HG03280 (cell line): Measurements from ENCODE around the gene APC.

Source experiments
- ATAC-seq: cut with Tn5 transposase; IDR thresholded peaks from one replicate; pipeline ENCODE4 v1.9.1; 2021; ENCODE audit warnings: mild to moderate bottlenecking, moderate library complexity; ENCODE audit not compliant: unreplicated experiment

Gene APC

DNA sequence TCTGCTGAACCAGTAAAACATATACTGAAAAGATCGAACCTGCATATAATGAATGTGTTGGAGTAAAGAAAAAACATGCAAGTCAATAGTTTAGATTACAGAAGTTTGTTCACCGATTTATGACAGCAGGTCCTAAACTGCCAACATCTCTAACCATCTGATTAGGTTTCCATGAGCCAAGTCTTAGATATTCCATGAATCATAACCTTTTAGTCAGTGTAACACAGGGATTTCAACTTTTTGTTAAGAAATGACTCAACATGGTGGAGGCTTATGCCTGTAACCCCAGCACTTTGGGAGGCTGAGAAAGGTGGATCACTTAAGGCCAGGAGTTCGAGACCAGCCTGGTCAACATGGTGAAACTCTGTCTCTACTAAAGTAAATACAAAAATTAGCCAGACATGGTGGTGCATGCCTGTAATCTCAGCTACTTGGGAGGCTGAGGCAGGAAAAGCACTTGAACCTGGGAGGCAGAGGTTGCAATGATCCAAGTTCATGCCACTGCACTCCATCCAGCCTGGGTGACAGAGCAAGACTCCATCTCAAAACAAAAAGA lies 38.7 kb downstream of the APC start:
- no peak for ATAC-seq

DNA sequence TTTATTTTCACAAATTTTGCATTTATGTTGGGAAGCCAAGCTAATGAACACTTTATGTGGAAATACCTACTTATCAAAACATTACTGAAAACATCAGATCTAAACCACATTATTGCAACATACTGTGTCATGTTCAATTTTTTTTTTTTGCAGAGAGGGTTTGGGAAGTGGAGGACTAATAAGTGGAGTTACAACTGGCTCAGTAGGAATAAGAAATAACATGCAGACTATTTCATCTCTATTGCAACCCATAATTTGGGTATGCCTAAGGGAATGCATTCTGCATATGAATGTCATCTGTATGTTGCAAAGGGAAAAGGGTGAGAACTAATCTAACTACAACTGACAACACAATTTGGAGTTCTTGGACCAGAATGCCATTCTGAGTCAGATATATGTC lies 41.8 kb downstream of the APC start:
- no peak for ATAC-seq

DNA sequence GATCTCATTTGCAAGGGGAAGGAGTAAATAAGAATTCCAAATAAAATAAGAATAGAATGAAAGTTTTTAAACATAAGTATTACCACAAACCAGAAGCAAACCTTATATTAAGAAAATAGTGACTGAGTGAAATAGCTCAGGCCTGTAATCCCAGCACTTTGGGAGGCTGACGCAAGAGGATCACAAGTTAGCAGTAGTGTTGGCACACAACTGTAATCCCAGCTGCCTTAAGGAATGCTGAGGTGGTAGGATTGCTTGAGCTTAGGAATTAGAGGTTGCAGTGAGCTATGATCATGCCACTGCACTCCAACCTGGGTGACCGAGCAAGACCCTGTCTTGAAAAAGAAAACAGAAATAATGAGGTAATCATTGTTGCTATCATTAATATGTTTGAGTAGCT lies 47.0 kb downstream of the APC start:
- ATAC-seq = no peak

DNA sequence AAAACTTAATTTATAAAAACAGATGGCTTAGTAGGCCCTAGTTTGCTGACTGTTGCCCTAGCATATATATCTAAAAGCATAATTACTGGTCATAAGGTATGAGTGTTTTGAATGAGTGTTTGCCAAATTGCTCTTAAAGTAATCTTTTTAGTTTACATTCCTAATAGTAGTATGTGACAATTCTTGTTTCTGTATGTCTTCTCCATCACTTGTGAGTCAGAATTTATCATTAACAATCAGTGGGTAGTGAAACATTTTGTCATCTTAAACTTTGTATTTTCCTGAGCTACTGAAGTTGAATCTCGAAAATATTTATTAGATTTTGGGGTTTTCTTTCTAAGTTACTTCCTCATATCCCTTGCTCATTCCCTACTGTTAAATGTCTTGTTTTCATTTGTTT lies 49.6 kb downstream of the APC start:
- no peak for ATAC-seq

DNA sequence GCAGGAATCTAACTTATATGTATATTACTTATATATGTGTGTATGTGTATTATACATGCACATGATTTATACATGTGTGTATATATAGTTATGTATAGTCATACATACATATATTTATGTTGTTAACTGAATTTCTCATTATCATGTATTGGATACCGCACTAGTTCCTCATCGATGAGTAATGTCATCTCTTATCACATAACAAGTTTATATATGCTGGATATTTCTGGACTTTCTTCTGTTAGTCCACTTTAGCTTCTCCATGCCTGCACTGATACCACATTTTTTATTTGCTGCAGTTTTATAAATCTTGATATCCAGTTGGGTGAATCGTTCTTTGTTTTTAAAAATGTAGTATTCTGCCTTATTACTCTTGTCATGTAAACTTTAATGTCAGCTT lies 50.2 kb downstream of the APC start:
- ATAC-seq = no peak

DNA sequence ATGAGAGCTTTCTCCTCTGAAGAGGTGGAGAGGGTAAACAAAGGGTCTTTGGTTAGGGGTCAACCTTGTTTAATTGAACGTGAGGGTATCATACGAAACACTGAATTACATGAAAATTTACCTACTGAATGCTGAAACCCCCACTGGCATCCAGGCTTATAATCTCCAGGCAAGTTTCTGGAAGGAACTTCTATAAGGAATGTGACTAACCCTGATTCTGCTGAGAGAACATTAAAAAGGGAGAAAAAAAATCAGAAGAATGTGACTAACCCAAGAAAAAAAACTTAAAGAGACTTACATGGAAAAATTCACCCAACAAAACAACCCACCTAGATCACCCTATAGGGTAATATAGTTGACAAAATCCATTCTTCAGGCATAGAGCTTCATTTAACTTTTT lies 55.5 kb downstream of the APC start:
- ATAC-seq = no peak

DNA sequence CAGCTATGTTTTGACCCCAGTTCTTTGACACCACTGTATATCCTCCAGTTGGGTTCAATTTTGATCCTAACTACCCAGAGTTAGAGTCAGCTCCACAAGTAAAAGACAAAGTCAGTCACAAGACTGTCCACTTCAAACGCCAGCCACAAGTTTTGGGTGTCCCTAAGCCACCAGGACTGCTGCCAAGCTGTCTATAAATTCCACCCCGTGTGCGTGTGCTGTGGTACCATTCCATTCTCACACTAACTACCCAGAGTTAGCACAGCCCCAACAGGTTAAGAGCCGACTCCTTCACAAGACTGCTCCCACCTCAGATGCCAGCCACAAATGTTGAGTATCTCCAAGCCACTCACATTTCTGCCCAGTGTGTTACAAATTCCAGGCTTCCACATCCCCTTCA lies 56.7 kb downstream of the APC start:
- ATAC-seq = no peak

DNA sequence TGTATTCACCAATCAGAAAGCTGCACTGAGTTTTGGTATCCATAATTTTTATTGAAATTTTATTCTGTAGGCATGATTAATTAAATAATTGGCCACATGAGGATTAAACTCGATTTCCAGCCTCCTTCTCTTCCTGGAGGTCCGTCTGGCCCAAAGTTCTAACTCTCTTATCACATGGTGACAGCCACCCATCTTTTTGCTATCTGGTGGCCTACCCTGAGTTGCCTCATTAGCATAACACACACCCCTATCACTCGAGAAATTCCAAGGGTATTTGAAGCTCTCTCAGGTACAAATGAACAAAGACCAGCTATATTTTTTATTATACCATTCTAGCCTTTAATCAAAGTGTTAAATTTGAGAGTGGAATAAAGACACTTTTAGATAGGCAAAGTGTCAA lies 57.7 kb downstream of the APC start:
- ATAC-seq = no peak

DNA sequence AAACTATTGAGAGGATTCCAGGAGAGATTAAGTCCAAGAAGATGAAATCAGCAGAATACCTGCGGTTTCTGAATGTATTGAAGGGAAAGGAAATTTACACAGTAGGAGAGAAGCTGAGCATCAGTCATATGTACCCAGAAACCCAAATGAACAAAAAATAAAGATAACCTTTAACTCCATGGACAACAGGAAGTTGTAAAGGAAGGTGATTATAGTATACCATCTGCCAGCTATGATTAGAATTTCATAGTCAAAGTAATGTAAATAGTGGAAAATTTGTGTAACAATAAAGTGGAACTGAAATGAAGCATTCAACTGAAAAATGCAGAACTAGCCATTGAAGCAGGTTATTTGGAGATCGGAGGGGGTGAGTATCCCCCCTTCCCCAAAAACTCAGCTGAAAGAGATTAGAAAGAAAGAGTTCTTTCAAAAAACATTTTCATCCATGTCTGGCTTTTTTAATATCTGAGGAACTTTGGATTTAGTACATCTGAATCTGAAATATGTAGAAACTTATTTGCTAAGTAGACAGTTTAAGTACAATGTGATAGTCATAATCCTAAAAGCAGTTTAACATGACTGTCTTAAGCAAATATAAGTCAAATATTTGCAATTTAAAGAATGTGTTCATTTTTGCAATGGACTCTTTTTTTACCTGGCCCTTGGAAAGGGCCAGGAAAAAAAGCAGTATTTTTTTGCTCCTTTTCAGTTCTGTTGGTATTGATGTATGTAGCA lies 58.4 kb downstream of the APC start:
- ATAC-seq = no peak

DNA sequence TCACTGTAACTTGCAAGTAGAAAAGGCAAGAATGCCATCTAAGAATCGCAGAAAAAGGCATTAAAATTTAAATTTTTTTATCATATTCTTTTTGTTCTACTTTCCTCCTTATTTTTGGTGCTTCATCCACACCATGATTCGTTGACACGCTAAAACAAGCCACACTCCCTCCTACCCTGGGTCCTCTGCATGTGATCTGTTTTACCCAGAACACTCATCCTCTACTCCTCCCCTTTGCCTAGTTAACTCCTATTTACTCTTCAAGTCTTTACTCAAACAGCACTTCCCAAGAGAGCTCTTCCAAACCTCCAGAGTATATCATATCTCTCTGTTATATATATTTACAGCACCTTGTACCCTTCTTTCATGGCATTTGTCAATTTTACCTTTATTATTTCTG lies 62.0 kb downstream of the APC start:
- no peak for ATAC-seq

DNA sequence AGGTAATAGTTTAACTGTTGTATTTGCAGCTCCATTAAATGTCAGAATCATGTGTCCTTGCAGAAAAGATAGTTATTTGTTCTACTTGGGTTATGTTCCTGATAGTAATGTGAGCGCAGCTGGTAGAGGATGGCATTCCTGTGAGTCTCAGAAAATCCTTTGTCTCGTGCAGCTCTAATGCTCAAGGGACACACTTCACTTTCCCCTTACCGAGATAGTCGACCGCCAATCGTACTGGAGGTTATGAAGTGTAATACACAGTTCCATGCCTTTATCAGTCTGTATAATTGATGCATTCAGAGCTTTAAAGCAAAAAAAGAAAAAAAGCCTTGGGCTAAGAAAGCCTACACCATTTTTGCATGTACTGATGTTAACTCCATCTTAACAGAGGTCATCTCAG lies 63.2 kb downstream of the APC start:
- no peak for ATAC-seq

DNA sequence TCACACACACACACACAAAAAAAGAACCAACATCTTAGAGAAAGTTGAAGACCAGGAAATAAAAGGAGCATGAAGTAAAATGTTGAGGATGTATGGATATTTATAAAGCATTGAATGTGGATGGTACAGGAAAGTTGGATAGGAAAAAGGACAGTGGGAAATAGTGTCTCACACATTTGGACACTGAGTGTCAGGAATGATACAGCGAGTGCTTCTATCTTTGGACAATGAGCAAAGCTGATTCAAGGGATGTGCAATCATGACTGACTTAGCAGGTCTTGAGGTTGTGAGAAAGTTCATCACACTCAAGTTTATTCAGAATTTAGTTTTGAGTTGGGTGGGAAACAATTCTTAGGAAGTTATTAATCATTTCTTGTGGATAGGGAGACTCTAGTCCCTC lies 73.3 kb downstream of the APC start:
- ATAC-seq = no peak

DNA sequence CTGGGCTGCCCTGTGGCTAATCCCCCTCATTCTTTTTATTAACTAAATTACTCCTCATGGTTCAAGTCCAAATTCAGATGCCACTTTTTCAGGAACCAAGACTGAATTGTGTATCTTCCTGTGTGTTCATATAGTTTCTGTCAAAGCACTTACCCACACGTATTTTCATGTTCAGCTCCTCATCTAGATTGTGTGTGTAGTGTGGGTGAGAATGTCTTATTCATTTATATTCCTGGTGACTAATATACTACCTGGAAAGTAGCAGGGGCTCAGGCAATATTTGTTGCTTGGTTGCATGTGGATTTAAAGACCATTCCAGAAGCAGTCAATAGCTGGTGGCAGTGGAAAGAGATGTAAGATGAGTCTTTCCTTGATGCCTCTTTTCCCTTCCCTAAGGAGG lies 74.9 kb downstream of the APC start:
- no peak for ATAC-seq

DNA sequence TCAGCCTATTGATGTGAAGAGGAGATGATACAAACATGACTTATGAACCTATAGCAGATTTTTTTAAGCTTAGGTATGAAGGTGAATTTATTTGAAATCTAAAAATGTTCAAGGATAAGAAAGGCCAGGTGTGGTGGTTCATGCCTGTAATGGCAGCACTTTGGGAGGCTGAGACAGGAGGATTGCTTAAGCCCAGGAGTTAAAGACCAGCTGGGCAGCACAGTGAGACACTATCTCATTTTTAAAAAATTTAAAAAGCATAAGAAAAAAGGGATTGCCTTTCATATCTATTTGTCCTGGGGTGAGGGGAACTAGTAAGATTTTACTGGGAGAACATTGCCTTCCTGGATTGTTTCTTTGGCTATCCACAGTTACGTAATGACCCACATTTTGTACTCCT lies 82.6 kb downstream of the APC start:
- ATAC-seq = no peak

DNA sequence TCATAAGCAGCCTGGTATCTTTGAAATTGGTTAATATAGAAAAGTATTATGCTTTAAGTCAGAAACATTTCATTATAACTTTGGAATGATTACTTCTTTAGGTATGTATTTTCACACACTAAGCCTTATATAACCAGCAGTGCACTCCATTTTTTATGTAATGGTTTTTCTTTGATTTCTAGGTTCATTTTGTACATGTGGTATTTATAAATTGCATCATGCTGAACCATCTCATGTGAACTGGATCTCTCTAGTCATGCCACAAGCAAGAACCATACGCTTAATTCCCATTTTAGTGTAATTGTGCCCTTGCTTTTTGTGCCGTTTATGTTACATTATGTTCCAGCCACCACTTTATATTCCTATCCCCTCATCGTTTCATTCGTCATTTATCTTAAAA lies 84.8 kb downstream of the APC start:
- ATAC-seq = no peak

DNA sequence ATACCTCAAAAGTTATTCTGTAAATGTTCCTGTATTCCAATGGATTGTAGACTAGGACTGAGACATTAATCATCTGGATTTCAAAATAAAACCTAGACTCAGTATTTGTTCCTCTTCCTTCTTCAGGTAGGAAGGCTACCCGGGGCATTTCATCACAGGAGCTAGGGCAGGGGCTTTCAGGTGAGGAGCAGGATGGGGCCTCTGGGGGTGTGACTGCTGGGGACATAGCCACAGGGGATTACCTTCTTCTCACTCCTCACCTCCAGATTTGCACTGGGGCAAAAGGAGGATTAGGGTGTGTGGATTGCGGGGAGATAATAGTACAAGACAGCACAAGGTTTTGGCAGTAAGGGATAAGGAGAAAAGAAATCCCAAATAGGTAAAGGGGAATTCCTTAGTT lies 85.5 kb downstream of the APC start:
- no peak for ATAC-seq

DNA sequence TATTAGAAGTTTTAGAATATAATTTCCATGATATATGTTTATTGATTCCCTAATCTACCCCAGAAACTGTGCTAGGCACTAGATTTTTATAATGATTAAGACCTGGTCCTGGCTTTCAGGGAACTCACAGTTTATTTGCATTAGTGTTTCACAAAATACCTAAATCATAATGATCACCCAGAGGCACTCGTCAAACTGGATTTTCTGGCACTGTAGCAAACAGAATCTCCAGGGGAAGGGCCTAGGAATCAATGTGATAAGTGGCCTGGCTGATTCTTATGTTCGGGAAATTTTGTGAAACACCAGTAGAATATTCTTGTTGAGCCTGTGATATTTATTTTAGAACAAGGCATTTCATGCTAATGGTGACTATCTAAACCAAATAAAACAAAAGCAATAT lies 86.0 kb downstream of the APC start:
- ATAC-seq = no peak

DNA sequence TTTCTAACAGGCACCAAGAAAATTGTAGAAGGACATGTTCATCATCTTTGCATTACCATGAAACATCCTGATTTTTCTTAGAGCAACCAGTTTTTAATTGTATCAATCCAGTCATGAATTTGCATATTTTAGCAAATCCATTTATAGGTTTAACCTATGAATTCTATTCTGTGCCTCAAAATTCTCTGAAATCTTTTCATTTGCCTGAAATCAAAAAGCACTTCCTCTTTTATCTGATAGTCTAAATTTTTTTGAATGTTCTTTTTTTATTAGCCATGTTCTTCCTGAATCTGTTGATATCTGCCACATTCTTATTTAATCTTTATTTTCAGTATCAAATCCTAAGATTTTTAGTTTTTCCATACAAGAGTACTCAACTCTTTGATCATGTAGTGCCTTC lies 86.5 kb downstream of the APC start:
- ATAC-seq = no peak

DNA sequence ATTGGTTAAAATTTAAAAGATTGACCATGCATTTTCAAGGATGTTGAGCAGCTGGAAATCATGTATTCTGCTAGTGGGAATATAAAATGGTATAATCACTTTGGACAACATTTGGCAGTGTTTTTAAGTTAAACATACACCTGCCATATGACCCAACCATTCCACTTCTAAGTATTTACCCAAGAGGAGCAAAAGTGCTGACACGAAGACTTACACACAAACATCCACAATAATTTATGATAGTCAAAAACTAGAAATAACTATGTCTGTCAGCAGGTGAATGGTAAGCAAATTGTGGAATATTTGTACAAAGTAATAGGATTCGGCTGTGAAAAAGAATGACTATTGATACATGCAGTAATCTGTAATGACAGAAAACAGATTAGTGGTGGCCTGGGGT lies 92.7 kb downstream of the APC start:
- ATAC-seq = no peak

DNA sequence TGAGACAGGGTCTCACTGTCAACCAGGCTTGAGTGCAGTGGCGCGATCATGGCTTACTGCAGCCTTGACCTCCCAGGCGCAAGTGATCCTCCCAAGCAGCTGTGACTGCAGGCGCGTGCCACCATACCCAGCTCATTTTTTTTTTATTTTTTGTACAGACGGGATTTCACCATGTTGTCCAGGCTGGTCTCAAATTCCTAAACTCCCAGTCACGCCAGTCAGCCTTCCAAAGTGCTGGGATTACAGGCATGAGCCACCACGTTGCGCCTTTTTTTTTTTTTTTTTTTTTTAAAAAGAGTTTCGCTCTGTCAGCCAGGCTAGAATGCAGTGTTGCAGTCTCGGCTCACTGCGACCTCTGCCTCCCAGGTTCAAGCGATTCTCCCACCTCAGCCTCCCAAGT lies 96.3 kb downstream of the APC start:
- no peak for ATAC-seq

DNA sequence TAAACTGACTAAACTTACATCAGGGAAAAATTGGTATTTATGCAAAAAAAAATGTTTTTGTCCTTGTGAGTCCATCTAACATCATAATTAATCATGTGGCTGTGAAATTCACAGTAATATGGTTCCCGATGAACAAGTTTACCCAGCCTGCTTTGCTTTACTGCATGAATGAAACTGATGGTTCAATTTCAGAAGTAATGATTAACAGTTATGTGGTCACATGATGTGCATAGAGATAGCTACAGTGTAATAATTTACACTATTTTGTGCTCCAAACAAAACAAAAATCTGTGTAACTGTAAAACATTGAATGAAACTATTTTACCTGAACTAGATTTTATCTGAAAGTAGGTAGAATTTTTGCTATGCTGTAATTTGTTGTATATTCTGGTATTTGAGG lies 106.8 kb downstream of the APC start:
- ATAC-seq = no peak

DNA sequence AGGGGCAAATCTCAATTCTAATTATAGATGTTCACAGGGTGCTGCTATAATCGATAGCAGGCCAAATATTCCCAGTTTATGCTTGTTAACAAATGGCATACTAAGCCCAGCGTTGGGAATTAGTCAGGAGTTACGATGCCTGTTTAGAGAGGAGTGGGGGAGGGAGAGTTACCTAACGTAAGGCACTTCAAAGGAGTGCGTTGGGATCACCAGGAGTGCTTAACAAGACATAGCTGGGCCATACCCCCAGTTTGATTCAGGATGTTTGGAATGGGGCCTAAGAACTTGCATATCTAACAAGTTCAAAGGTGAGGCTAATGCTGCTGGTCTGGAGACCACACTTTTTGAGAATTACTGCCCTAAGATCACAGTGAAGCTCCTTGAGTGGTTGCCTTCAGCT lies 108.9 kb downstream of the APC start:
- ATAC-seq = no peak

DNA sequence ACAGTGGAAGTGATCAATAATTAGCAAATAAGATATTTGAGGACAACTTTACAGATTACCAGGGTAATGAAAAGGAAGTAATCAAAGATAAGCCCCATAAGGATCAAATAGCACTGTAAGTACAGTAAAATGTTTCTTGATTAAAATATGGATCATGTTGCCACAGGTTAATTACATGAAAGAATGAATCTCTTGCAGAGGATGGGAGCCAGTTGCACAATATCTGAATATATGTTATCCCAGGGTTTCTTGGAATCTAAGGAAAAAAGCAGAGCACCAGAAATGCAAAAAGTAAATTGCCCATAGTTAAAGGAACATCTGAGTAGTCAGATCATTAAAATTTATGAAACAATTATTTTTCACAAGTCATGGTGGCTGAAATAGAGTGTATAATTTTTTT lies 109.6 kb downstream of the APC start:
- ATAC-seq = no peak
